VCaP (cell line): ENCODE results near the gene TRAPPC2L.

Experiments
- H3K27ac ChIP-seq: fragments of 450-650 bp; 2 replicates; pipeline ENCODE4 v1.5.1; 2017
- CTCF ChIP-seq: fragments of 450-650 bp; conservative IDR thresholded peaks from 2 replicates; pipeline ENCODE4 v1.5.1; 2017; ENCODE audit warnings: mild to moderate bottlenecking, moderate library complexity

Gene TRAPPC2L

GRCh38 chr16:88828711-88829110, 28.2 kb upstream of the TRAPPC2L start:
- no peak for TF ChIP-seq CTCF

GRCh38 chr16:88830258-88830657, 26.7 kb upstream of the TRAPPC2L start:
- H3K27ac ChIP-seq, result no peak overlapping the region
- no peak for TF ChIP-seq CTCF

More at GRCh38 chr16:88828711-88829110, 28.2 kb upstream of the TRAPPC2L start:
- H3K27ac ChIP-seq, result no peak overlapping the region

DNA sequence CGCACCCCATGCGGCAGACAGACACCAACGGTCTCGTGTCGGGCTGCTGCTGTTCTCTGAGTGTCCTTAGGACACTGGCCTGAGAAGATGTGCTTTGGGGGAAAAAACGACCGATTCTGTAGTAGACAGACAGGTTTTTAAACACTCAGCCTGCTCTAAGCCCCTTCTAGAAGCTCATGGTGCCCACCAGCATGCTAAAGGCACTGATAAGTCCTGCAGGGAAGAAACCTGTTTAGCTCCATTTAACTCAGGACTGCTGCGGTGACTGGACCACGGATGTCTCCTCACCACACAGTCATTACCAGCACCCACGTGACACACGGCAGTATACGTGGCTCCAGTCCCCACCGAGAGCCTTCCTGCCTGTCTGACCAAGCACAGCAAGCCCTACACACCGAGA, 26.1 kb upstream of the TRAPPC2L start:
- H3K27ac ChIP-seq, result no peak overlapping the region
- TF ChIP-seq CTCF, result no peak

- TF ChIP-seq CTCF, result no peak
- no peak overlapping the region for H3K27ac ChIP-seq
Observed at GRCh38 chr16:88831838-88832237, 25.1 kb upstream of the TRAPPC2L start.

DNA sequence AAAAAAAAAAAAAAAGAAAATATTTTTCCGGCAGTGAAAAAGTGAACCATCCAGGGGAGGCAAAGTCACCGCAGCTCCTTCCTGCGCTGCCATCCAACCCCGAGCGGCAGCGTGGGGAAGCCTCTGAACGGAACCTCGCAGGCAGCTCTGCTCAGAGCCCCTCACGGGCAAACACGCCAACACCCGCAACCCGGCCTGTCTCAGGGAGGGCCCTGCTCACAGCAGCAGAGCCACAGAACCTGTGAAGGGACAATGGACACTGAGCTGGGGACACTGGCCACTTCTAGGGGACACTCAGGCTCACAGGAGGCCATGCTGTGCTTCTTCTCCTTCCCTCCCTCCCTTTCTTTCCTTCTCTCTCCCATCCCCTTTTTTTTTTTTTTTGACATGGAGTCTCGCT, 23.8 kb upstream of the TRAPPC2L start:
- H3K27ac ChIP-seq, result no peak overlapping the region
- no peak for TF ChIP-seq CTCF

DNA sequence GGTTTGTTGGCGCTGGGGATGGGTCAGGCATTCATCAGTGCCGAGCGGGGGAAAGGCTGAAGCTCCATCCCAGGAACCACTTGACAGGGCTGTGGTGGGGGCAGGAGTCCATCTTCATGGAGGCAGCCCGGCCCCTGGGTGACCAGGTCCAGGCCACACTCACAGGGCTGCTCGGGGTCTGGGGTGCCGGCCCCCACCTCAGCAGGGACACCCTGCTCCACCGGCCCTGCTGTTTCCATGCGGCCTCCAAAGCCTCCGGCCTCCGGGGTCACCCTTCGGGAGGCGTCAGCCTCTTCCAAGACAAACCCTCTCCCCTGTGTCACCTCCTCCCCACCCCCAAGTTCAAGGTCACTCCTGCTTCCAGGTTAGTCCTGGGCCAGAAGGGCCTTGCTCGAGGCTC, 22.3 kb upstream of the TRAPPC2L start:
- no peak for TF ChIP-seq CTCF
- no peak overlapping the region for H3K27ac ChIP-seq

- no peak for TF ChIP-seq CTCF
- no peak overlapping the region for H3K27ac ChIP-seq
Observed at GRCh38 chr16:88835383-88835782, 21.5 kb upstream of the TRAPPC2L start.

DNA sequence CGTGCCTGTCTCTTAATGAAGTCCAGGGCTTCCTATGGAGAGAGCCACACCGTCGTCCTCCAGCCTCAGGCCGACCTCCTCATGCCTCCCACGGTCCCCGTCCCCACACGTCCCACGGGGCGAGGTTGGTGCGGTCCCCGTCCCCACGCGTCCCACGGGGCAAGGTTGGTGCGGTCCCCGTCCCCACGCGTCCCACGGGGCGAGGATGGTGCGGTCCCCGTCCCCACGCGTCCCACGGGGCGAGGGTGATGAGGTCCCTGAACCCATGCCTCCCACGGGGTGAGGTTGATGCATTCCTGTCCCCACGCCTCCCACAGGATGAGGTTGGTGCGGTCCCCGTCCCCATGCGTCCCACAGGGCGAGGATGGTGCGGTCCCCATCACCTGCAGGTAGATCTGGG, 21.1 kb upstream of the TRAPPC2L start:
- TF ChIP-seq CTCF, result no peak
- H3K27ac ChIP-seq, result no peak overlapping the region
